Thyroid gland (tissue), 4 donors: ENCODE measurements around the gene FAM118B. TPM values are rescaled to one million over a fixed set of nuclear protein-coding genes. Genes with fewer than 3 reads are reported as not detected.

Experiments
- DNase-seq, 2 donors: peaks; one replicate each; pipeline ENCODE4 v3.0.0-alpha.2; 2019
- H3K27ac ChIP-seq, 3 donors: fragments of 200-600 bp; sonication (generic); 1 replicate in 2 of 3; 2 replicates in 1 of 3; pipeline ENCODE4 v1.5.1; 2016 to 2019; ENCODE audit warnings: mild to moderate bottlenecking in 1 of 3, moderate library complexity in 1 of 3
- H3K27me3 ChIP-seq: fragments of 200-600 bp; sonication (generic); one replicate; pipeline ENCODE4 v1.5.1; 2019
- H3K36me3 ChIP-seq, 2 donors: fragments of 200-600 bp; sonication (generic); one replicate each; pipeline ENCODE4 v1.5.1; 2016 to 2019
- H3K4me1 ChIP-seq, 2 donors: fragments of 200-600 bp; sonication (generic); one replicate each; pipeline ENCODE4 v1.5.1; 2017 to 2019
- H3K4me3 ChIP-seq, 3 donors: fragments of 200-600 bp; sonication (generic); replicated peaks in 1 of 3; 1 replicate in 2 of 3; 2 replicates in 1 of 3; pipeline ENCODE4 v1.5.1; 2016; ENCODE audit warnings: mild to moderate bottlenecking in 1 of 3
- H3K9me3 ChIP-seq: fragments of 200-600 bp; sonication (generic); one replicate; pipeline ENCODE4 v1.5.1; 2017
- POLR2A ChIP-seq, 2 donors: fragments of 450-650 bp; IDR thresholded peaks; one replicate each; pipeline ENCODE4 v1.6.1; 2017; ENCODE audit warnings: antibody characterized with exemption in 2 of 2, mild to moderate bottlenecking in 2 of 2, moderate library complexity in 1 of 2
- WGBS, 2 donors: methylation state at CpG; one replicate each; pipeline ENCODE4 v1.1.5; 2017; 5-methylcytosine and 5-hydroxymethylcytosine counted together
- intact Hi-C: fragments of 100-400 bp; cut with DNase I; formaldehyde crosslinking; loops from one replicate; pipeline ENCODE4 v1.15.1; 2023
- total RNA-seq, 4 donors: library from RNA; depleted of rRNA; stranded (reverse); fragments of >200 nt; gene quantifications; one replicate each; pipeline ENCODE4 v1.2.3, GENCODE V29; 2016
- TF ChIP-seq, protein P1 (sequence below), 6 experiments: fragments of 200-600 bp in 3 of 6; fragments of 450-650 bp in 3 of 6; sonication (generic) in 3 of 6; IDR thresholded peaks; one replicate each; pipeline ENCODE4 v1.5.1; 2016 to 2019; ENCODE audit warnings: antibody characterized with exemption in 6 of 6, mild to moderate bottlenecking in 2 of 6, inconsistent platforms in 1 of 6, moderate library complexity in 1 of 6

The FAM118B gene
- total RNA-seq, 4 donors from 2014 or later: 21.7 to 25.0 (median 23.3) TPM

GRCh38 chr11:126195119-126195518 lies 16.5 kb upstream of the FAM118B start:
- intact Hi-C loops: no loop called here
- Histone ChIP-seq H3K9me3 (no peaks in the 10 kb centered on the region), H3K4me3 (no peak overlapping the region), H3K4me1 (peaks cover 0 to 4% of the 10 kb centered on the region in 2 donors), H3K27ac (no peak overlapping the region), H3K36me3 (peaks cover 0 to 7% of the 10 kb centered on the region in 2 donors), H3K27me3 (no peaks in the 10 kb centered on the region)
- TF ChIP-seq, protein P1, sequence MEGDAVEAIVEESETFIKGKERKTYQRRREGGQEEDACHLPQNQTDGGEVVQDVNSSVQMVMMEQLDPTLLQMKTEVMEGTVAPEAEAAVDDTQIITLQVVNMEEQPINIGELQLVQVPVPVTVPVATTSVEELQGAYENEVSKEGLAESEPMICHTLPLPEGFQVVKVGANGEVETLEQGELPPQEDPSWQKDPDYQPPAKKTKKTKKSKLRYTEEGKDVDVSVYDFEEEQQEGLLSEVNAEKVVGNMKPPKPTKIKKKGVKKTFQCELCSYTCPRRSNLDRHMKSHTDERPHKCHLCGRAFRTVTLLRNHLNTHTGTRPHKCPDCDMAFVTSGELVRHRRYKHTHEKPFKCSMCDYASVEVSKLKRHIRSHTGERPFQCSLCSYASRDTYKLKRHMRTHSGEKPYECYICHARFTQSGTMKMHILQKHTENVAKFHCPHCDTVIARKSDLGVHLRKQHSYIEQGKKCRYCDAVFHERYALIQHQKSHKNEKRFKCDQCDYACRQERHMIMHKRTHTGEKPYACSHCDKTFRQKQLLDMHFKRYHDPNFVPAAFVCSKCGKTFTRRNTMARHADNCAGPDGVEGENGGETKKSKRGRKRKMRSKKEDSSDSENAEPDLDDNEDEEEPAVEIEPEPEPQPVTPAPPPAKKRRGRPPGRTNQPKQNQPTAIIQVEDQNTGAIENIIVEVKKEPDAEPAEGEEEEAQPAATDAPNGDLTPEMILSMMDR (IDR thresholded peaks at IDR 0.05): no peak
- TF ChIP-seq POLR2A (IDR thresholded peaks at IDR 0.05): no peak
- 95 to 96% methylated on average over 3 of the region's 3 CpGs for WGBS, 2 donors
- no peak for DNase-seq

DNA sequence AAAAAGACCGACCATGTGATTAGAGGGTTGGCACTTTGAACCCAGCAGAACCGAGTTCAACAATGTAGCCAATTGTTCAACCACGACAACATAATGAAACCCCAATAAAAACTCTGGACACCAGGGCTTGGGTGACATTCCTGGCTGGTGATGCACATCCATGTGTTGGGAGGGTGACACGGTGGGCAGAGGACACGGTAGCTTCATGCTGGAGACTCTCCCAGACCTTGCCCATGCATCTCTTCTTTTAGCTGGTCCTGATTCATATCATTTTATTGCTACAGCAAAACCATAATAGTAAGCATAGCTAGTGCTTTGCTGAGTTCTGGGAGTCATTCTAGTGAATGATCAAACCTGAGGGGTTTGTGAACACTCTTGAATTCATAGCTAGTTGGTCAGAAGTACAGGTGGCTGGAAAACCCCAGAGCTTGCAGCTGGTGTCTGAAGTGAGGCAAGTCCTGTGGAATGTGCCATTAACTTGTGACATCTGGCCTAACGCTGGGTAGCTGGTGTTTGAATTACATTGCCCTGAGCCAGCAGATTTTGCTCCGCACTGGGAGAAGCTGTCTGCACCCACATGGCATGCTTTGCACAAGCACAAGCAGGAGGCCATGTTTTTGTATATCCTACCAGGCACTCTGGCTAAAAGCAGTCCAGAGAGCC lies 14.2 kb upstream of the FAM118B start:
- 91 to 92% methylated on average over 6 to 7 of the region's 7 CpGs for WGBS, 2 donors
- H3K4me3 ChIP-seq: no peak overlapping the region
- no peak for TF ChIP-seq POLR2A (IDR thresholded peaks at IDR 0.05)
- TF ChIP-seq, protein P1 (IDR thresholded peaks at IDR 0.05): no peak
- H3K27me3 ChIP-seq: no peaks in the 10 kb centered on the region
- intact Hi-C loops: loop anchor here (2.0 kb wide), 1 partner anchor 275 kb away; no protein-coding TSS in a partner anchor
- H3K4me1 ChIP-seq: peaks cover 0 to 4% of the 10 kb centered on the region in 2 donors
- H3K27ac ChIP-seq: no peak overlapping the region
- H3K9me3 ChIP-seq: no peaks in the 10 kb centered on the region
- H3K36me3 ChIP-seq: peaks cover 14 to 17% of the 10 kb centered on the region in 2 donors
- no peak for DNase-seq

DNA sequence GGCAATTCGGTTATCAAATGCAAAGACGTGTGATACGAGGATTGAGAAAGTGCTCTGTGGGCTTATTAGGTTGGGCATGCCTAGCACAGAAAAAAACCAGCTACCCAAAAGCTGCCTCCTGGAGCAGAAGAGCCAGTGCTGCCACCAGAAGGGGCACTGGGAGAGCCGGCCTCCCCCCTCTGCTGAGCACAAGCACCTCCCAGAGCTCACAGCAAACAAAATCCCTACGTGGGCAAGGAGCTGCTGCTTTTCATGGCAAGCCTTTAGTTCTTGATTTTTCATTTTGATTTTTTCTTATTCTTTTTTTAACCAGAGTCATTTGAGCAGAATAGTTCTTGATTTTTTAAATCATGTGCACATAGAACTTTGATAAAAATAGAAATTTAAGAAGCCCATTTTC lies 12.9 kb upstream of the FAM118B start:
- Histone ChIP-seq H3K9me3 (no peaks in the 10 kb centered on the region), H3K27ac (no peak overlapping the region), H3K27me3 (no peaks in the 10 kb centered on the region), H3K4me1 (peaks cover 0 to 4% of the 10 kb centered on the region in 2 donors), H3K4me3 (no peak overlapping the region), H3K36me3 (peaks cover 26 to 30% of the 10 kb centered on the region in 2 donors)
- DNase-seq: no peak
- intact Hi-C loops: no loop called here
- TF ChIP-seq POLR2A (IDR thresholded peaks at IDR 0.05): no peak
- TF ChIP-seq, protein P1 (IDR thresholded peaks at IDR 0.05): no peak
- 93 to 96% methylated on average over 5 of the region's 5 CpGs for WGBS, 2 donors

- no peaks in the 10 kb centered on the region for H3K9me3 ChIP-seq
- H3K4me3 ChIP-seq: no peak overlapping the region
- no peaks in the 10 kb centered on the region for H3K27me3 ChIP-seq
- WGBS, 2 donors: 91 to 97% methylated on average over 8 of the region's 8 CpGs
- DNase-seq: no peak
- intact Hi-C loops: no loop called here
- peaks cover 37 to 40% of the 10 kb centered on the region in 2 donors for H3K36me3 ChIP-seq
- no peak overlapping the region for H3K27ac ChIP-seq
- no peaks in the 10 kb centered on the region for H3K4me1 ChIP-seq
- TF ChIP-seq POLR2A (IDR thresholded peaks at IDR 0.05): no peak
- TF ChIP-seq, protein P1 (IDR thresholded peaks at IDR 0.05): no peak
Observed at GRCh38 chr11:126202646-126203359, 8.8 kb upstream of the FAM118B start.

GRCh38 chr11:126205359-126205758 lies 6.2 kb upstream of the FAM118B start:
- TF ChIP-seq, protein P1 (IDR thresholded peaks at IDR 0.05): no peak
- TF ChIP-seq POLR2A (IDR thresholded peaks at IDR 0.05): no peak
- Histone ChIP-seq H3K27ac (no peak overlapping the region), H3K4me3 (no peak overlapping the region), H3K36me3 (peaks cover 37 to 40% of the 10 kb centered on the region in 2 donors), H3K4me1 (no peaks in the 10 kb centered on the region), H3K27me3 (no peaks in the 10 kb centered on the region), H3K9me3 (no peaks in the 10 kb centered on the region)
- DNase-seq: no peak
- WGBS, 2 donors: 95 to 98% methylated on average over 5 to 14 of the region's 14 CpGs
- intact Hi-C loops: no loop called here
